ENCODE results near the gene GNG12.
A peak's percentile ranks its signal among the peaks of the same experiment; 100 is the strongest.

GNG12 gene

DNA sequence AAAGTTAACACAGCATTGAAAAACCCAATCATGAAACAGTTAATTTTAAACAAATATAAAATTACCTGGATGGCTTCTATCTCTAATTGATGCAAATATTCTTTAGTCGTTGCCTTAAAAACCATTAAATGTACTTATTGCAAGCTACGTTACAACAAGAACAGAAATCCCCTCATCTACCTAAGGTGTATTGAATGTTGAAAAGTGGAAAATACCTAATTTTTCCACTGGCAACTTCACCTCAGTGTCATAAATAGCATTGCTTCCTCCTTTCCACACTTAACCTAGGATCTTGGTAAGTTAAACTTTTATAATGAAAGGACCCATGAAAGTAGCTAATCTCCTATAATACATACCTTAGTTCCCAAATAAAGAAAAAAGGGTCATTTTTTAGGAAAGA, 142.9 kb downstream of the GNG12 start:
- no peaks in the 10 kb centered on the region for H3K9me3 ChIP-seq (ENCODE audit: insufficient read depth, low read depth, low read length)
- H3K4me3 ChIP-seq (ENCODE audit: low read length): no peak overlapping the region
- peaks cover 6% of the 10 kb centered on the region; the same call in 1 of the 2 replicates for H3K4me1 ChIP-seq (ENCODE audit: insufficient read depth, low read length)
- H3K9ac ChIP-seq (ENCODE audit: low read depth, low read length): no peak overlapping the region
- H3K27ac ChIP-seq (ENCODE audit: low read length): no peak overlapping the region
- no peaks in the 10 kb centered on the region for H3K27me3 ChIP-seq (ENCODE audit: insufficient read depth, low read length)
- peaks cover 31% of the 10 kb centered on the region for H3K36me3 ChIP-seq (ENCODE audit: insufficient read depth, low read depth, low read length)

DNA sequence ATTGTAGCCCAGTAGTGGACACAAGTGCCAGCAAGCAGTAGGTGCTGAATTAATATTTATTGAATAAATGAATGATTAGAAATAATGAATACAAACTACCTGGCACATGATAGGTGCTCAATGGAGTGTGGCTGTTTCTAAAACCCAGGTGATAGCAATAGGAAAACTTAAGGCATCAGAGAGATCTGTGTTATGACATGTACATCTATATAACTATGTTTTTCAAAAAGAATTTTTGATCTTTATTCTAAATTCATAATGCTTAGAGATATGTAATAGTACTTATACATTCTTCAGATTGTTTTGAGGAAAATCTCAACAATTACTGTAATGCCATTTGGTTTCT, 143.3 kb downstream of the GNG12 start:
- peaks cover 6% of the 10 kb centered on the region; the same call in 1 of the 2 replicates for H3K4me1 ChIP-seq (ENCODE audit: insufficient read depth, low read length)
- no peak overlapping the region for H3K9ac ChIP-seq (ENCODE audit: low read depth, low read length)
- no peak overlapping the region for H3K27ac ChIP-seq (ENCODE audit: low read length)
- H3K4me3 ChIP-seq (ENCODE audit: low read length): no peak overlapping the region
- no peaks in the 10 kb centered on the region for H3K27me3 ChIP-seq (ENCODE audit: insufficient read depth, low read length)
- no peaks in the 10 kb centered on the region for H3K9me3 ChIP-seq (ENCODE audit: insufficient read depth, low read depth, low read length)
- H3K36me3 ChIP-seq (ENCODE audit: insufficient read depth, low read depth, low read length): peaks cover 31% of the 10 kb centered on the region

DNA sequence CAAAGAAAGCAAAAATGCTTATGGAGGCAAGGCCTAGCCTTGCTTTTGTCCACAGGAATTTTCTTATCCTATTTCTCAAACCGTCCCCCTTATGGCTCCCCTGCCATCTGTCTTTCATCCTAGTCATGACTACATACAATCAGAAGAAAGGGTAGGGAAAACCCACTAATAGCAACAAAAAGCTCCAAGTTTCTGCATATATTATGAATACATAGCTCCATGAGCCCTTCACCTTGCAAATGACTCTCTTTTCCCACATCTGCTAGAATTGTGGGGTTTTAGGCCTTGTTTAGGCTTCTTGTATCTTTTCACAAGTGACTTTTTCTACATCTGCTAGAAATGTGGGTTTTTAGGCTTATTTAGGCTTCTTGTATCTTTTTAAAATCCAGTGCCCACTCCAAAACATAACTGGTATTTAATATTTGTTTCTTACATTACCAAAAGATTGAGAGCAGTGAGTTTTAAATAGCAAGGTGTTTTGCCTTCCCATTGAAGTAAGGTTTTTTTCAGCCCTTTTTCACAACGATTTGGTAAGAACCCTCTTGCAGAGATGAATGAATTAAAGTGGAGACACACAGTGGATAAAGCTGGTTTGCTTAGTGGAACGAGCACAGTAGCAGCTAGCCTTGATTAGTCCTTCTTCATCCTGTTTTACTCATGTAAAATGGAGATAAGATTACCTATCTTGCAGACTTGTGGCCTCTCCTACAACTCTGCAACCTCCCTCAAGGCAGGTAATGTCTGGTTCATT, 143.8 kb downstream of the GNG12 start:
- H3K4me3 ChIP-seq (ENCODE audit: low read length): no peak overlapping the region
- H3K27me3 ChIP-seq (ENCODE audit: insufficient read depth, low read length): no peaks in the 10 kb centered on the region
- peaks cover 31% of the 10 kb centered on the region for H3K36me3 ChIP-seq (ENCODE audit: insufficient read depth, low read depth, low read length)
- no peak overlapping the region for H3K27ac ChIP-seq (ENCODE audit: low read length)
- no peaks in the 10 kb centered on the region for H3K9me3 ChIP-seq (ENCODE audit: insufficient read depth, low read depth, low read length)
- no peak overlapping the region for H3K9ac ChIP-seq (ENCODE audit: low read depth, low read length)
- H3K4me1 ChIP-seq (ENCODE audit: insufficient read depth, low read length): peaks cover 8% of the 10 kb centered on the region; the same call in 1 of the 2 replicates

DNA sequence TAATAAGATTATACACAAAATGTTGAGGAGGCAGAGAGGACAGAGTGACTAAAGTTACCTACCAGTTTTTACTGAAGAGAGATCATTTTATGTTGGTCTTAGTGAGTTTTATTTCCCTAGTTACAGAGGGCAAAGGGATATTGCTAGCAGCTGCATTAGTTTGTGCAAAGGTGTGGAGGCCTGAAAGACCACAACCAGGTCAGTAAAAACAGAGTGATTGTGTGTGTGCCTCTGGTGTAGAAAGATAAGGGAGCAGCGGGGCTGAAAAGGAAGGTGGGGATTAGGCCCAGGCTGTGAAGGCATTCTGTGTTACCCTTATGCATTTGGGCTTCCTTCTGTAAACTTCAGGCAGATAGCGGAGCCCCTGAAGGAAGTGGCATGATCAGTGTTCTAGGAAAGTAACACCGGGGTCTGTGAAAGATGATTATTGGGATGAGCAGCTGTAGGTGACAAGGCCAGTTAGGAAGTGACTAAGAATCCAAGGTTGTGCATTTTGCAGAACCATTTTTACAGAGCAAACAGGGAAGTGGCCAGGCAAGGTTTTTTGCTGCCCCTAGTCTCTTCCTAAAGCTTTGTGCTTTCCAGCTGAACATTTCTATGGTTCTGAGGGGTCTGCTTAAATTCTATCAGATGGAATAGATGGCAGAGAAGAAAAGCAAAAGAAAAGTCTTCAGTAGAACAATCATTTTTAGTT, 144.6 kb downstream of the GNG12 start:
- Histone ChIP-seq H3K27me3 (ENCODE audit: insufficient read depth, low read length) (no peaks in the 10 kb centered on the region), H3K9ac (ENCODE audit: low read depth, low read length) (no peak overlapping the region), H3K9me3 (ENCODE audit: insufficient read depth, low read depth, low read length) (no peaks in the 10 kb centered on the region), H3K36me3 (ENCODE audit: insufficient read depth, low read depth, low read length) (peaks cover 31% of the 10 kb centered on the region), H3K4me1 (ENCODE audit: insufficient read depth, low read length) (peaks cover 12% of the 10 kb centered on the region; the same call in 1 of the 2 replicates), H3K4me3 (ENCODE audit: low read length) (no peak overlapping the region), H3K27ac (ENCODE audit: low read length) (no peak overlapping the region)

DNA sequence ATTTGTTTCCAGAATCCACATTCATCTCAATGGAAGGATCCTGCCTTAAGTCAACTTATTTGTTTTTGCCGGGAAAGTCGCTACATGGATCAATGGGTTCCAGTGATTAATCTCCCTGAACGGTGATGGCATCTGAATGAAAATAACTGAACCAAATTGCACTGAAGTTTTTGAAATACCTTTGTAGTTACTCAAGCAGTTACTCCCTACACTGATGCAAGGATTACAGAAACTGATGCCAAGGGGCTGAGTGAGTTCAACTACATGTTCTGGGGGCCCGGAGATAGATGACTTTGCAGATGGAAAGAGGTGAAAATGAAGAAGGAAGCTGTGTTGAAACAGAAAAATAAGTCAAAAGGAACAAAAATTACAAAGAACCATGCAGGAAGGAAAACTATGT, 145.6 kb downstream of the GNG12 start:
- Histone ChIP-seq H3K27ac (ENCODE audit: low read length) (no peak overlapping the region), H3K9me3 (ENCODE audit: insufficient read depth, low read depth, low read length) (no peaks in the 10 kb centered on the region), H3K27me3 (ENCODE audit: insufficient read depth, low read length) (no peaks in the 10 kb centered on the region), H3K9ac (ENCODE audit: low read depth, low read length) (no peak overlapping the region), H3K4me1 (ENCODE audit: insufficient read depth, low read length) (peaks cover 12% of the 10 kb centered on the region), H3K4me3 (ENCODE audit: low read length) (peak overlapping the region; percentile 82), H3K36me3 (ENCODE audit: insufficient read depth, low read depth, low read length) (peaks cover 31% of the 10 kb centered on the region)

DNA sequence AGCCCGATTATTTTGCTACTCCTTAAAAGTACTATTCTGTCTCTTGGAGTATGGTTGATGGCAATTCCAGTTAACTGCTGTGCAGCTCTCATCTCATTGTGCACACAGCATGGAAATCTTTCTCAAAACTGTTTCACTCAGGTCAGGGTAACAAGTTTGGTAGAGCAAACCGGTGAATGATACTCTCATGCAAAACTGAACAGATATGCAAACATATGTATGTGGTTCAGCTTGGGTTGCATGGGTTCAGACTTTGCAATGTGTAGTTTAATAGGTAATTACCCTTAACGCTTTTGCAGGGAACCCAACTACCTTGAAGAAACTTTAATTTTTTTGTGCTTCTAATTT, 146.1 kb downstream of the GNG12 start:
- H3K4me3 ChIP-seq (ENCODE audit: low read length): peak overlapping the region; percentile 82
- no peak overlapping the region for H3K27ac ChIP-seq (ENCODE audit: low read length)
- H3K4me1 ChIP-seq (ENCODE audit: insufficient read depth, low read length): peaks cover 12% of the 10 kb centered on the region
- peak overlapping the region; percentile 83; the same call in 1 of the 2 replicates for H3K9ac ChIP-seq (ENCODE audit: low read depth, low read length)
- peaks cover 31% of the 10 kb centered on the region for H3K36me3 ChIP-seq (ENCODE audit: insufficient read depth, low read depth, low read length)
- H3K27me3 ChIP-seq (ENCODE audit: insufficient read depth, low read length): no peaks in the 10 kb centered on the region
- H3K9me3 ChIP-seq (ENCODE audit: insufficient read depth, low read depth, low read length): no peaks in the 10 kb centered on the region

DNA sequence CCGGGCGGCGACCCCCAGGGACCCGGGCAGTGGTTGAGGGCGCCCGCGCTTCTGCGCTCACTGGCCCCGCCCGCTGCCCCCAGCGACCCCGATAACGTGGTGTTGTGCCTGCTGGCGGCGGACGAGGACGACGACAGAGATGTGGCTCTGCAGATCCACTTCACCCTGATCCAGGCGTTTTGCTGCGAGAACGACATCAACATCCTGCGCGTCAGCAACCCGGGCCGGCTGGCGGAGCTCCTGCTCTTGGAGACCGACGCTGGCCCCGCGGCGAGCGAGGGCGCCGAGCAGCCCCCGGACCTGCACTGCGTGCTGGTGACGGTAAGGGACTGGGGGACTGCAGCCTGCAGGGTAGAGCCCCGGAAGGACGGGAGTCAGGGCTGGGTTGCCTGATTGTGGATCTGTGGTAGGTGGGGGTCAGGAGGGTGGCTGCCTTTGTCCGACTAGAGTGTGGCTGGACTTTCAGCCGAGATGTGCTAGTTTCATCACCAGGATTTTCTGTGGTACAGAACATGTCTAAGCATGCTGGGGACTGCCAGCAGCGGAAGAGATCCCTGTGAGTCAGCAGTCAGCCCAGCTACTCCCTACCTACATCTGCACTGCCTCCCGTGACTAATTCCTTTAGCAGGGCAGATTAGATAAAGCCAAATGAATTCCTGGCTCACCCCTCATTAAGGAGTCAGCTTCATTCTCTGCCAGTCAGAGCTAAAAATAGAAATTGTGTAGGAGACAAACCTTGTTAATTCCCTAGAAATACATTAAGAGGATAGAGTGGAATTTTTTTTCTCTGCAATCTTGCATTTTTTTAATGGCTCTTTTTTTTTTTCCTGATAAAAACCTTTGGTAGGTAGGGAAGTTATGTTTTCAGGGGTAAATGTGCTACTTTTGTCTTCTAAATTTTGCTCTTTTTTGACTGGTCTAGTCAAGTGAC, 146.7 kb downstream of the GNG12 start:
- Histone ChIP-seq H3K4me3 (ENCODE audit: low read length) (peak overlapping the region; percentile 82), H3K36me3 (ENCODE audit: insufficient read depth, low read depth, low read length) (peaks cover 31% of the 10 kb centered on the region), H3K27me3 (ENCODE audit: insufficient read depth, low read length) (no peaks in the 10 kb centered on the region), H3K9me3 (ENCODE audit: insufficient read depth, low read depth, low read length) (no peaks in the 10 kb centered on the region), H3K4me1 (ENCODE audit: insufficient read depth, low read length) (peaks cover 12% of the 10 kb centered on the region), H3K27ac (ENCODE audit: low read length) (peak overlapping the region; percentile 11), H3K9ac (ENCODE audit: low read depth, low read length) (peak overlapping the region; percentile 83)

DNA sequence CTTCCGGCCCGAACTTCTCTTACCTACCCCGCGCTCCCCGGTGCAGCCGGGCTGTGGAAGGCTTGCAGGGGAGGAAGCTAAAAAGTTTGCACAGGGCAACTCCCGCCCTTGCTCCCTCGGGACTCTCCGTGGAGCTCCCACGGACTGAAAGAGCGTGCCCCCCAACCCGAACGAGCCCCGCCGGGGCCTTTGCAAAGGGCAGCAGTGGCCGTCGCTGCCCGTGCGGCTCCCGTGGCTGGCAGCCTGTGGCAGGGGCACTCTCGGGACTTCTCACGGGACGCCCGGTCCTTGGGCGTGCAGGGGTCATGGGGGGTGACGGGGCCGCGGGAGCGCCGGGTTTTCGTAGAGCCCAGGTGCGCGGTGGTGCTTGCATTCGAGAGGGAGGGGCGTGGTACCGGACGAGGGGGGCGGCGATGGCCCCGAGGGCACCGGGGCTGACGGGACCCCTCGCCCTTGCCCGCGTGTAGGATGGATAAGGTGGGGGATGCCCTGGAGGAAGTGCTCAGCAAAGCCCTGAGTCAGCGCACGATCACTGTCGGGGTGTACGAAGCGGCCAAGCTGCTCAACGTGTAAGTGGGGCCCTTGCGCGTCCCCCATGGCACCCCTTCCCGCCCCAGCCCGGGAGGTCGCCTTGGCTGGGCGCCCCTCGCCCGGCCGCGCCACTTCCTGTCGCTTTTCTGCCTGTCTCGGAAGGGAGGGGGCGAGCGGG, 147.6 kb downstream of the GNG12 start:
- Histone ChIP-seq H3K4me1 (ENCODE audit: insufficient read depth, low read length) (peaks cover 12% of the 10 kb centered on the region), H3K9ac (ENCODE audit: low read depth, low read length) (peak overlapping the region; percentile 83), H3K27ac (ENCODE audit: low read length) (peak overlapping the region; percentile 47), H3K36me3 (ENCODE audit: insufficient read depth, low read depth, low read length) (peaks cover 31% of the 10 kb centered on the region), H3K4me3 (ENCODE audit: low read length) (peak overlapping the region; percentile 82), H3K9me3 (ENCODE audit: insufficient read depth, low read depth, low read length) (no peaks in the 10 kb centered on the region), H3K27me3 (ENCODE audit: insufficient read depth, low read length) (no peaks in the 10 kb centered on the region)

DNA sequence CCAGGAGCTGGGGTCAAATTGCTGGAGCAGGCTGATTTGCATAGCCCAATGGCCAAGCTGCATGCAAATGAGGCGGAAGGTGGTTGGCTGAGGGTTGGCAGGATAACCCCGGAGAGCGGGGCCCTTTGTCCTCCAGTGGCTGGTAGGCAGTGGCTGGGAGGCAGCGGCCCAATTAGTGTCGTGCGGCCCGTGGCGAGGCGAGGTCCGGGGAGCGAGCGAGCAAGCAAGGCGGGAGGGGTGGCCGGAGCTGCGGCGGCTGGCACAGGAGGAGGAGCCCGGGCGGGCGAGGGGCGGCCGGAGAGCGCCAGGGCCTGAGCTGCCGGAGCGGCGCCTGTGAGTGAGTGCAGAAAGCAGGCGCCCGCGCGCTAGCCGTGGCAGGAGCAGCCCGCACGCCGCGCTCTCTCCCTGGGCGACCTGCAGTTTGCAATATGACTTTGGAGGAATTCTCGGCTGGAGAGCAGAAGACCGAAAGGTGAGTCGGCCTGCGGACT, 148.2 kb downstream of the GNG12 start, which contains the start of gene GADD45A:
GADD45A (plus strand) TSS at position 135 of the 491 bp plus-strand sequence; CDS start at position 429, 294 bp downstream.
- H3K27me3 ChIP-seq (ENCODE audit: insufficient read depth, low read length): no peaks in the 10 kb centered on the region
- peak within 1 kb of the TSS; percentile 82 for H3K4me3 ChIP-seq (ENCODE audit: low read length)
- H3K9me3 ChIP-seq (ENCODE audit: insufficient read depth, low read depth, low read length): no peaks in the 10 kb centered on the region
- H3K27ac ChIP-seq (ENCODE audit: low read length): peak within 1 kb of the TSS; percentile 47
- peak within 1 kb of the TSS; percentile 83 for H3K9ac ChIP-seq (ENCODE audit: low read depth, low read length)
- peaks cover 12% of the 10 kb centered on the region for H3K4me1 ChIP-seq (ENCODE audit: insufficient read depth, low read length)
- peaks cover 31% of the 10 kb centered on the region for H3K36me3 ChIP-seq (ENCODE audit: insufficient read depth, low read depth, low read length)

DNA sequence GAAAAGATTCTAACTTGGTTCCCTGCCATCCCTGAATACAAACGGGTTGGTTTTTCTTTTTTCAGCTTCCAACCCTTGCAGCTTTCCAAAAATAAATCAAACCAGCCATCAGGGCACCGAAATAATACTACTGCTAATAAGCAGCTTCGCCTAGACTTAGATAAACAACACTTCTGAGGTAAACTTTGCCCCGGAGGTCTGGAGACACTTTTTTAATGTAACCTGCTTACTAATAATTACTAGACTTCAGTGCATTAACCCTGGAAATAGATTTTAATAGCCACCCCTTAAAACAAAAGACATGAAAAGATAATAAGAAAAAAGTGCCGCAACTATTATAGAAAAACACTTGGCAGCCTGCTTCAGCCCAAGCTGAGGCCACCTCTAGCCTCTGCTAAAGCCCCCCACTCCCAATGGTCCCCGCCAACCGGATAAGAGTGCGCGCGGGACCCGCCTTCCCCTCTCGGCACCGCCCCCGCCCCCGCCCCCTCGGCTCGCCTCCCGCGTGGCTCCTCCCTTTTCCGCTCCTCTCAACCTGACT, 148.7 kb downstream of the GNG12 start:
- Histone ChIP-seq H3K9me3 (ENCODE audit: insufficient read depth, low read depth, low read length) (no peaks in the 10 kb centered on the region), H3K4me3 (ENCODE audit: low read length) (no peak overlapping the region), H3K27me3 (ENCODE audit: insufficient read depth, low read length) (no peaks in the 10 kb centered on the region), H3K9ac (ENCODE audit: low read depth, low read length) (0 out of 2 replicates have a peak overlapping the region, but pooled peaks have one; percentile 8), H3K4me1 (ENCODE audit: insufficient read depth, low read length) (peaks cover 12% of the 10 kb centered on the region), H3K27ac (ENCODE audit: low read length) (no peak overlapping the region), H3K36me3 (ENCODE audit: insufficient read depth, low read depth, low read length) (peaks cover 30% of the 10 kb centered on the region)

All from iPS-20b (cell line).